PC-9 (cell line): ENCODE data around the gene TSSK6. TPM values are rescaled to one million over a fixed set of nuclear protein-coding genes. Genes with fewer than 3 reads are reported as not detected.

Source experiments
- BruUV-seq: library from RNA; stranded (reverse); fragments of 400-500 nt; replicated peaks from 2 replicates; lab custom pipeline; 2021; lab: Mats Ljungman, UMichigan
- CTCF ChIA-PET: fragments of 300-600 bp; sonication (Branson Sonifier 250); formaldehyde crosslinking; loops from one replicate; lab custom pipeline; 2022; ENCODE audit warnings: antibody characterized with exemption; lab: Charles Lee
- POLR2A ChIA-PET: fragments of 300-600 bp; sonication (Branson Sonifier 250); formaldehyde crosslinking; loops from one replicate; lab custom pipeline; 2022; ENCODE audit warnings: antibody characterized with exemption; ENCODE audit not compliant: unreplicated experiment; lab: Charles Lee
- DNase-seq, 2 experiments: peaks; one replicate each; pipeline versions ENCODE4 v3.0.0 to v3.0.0-alpha.2; 2015 to 2022; ENCODE audit warnings: mixed read lengths in 1 of 2
- H2AFZ ChIP-seq: fragments of 200-600 bp; sonication (generic); 2 replicates; pipeline ENCODE4 v1.8.1; 2017; ENCODE audit warnings: antibody characterized with exemption
- H3F3A ChIP-seq: fragments of 200-600 bp; sonication (generic); 2 replicates; pipeline ENCODE4 v1.8.1; 2017; ENCODE audit warnings: antibody characterized with exemption, mild to moderate bottlenecking, low read depth; ENCODE audit not compliant: insufficient read depth
- H3K27ac ChIP-seq: fragments of 200-600 bp; sonication (generic); 2 replicates; pipeline ENCODE4 v1.6.1; 2016; ENCODE audit warnings: mixed run types
- H3K27me3 ChIP-seq: fragments of 200-600 bp; sonication (generic); 2 replicates; pipeline ENCODE4 v1.6.1; 2016; ENCODE audit warnings: low read depth, mixed run types; ENCODE audit not compliant: insufficient read depth
- H3K36me3 ChIP-seq: fragments of 200-600 bp; sonication (generic); 2 replicates; pipeline ENCODE4 v1.6.1; 2016; ENCODE audit warnings: low read depth, mixed run types
- H3K4me1 ChIP-seq: fragments of 200-600 bp; sonication (generic); replicated peaks from 2 replicates; pipeline ENCODE4 v1.6.1; 2016; ENCODE audit warnings: mixed run types; ENCODE audit not compliant: insufficient read depth
- H3K4me2 ChIP-seq: fragments of 200-600 bp; sonication (generic); 2 replicates; pipeline ENCODE4 v1.6.1; 2017; ENCODE audit warnings: mixed run types
- H3K4me3 ChIP-seq: fragments of 200-600 bp; sonication (generic); 2 replicates; pipeline ENCODE4 v1.6.1; 2016; ENCODE audit warnings: mixed run types
- H3K79me2 ChIP-seq: fragments of 200-600 bp; sonication (generic); 2 replicates; pipeline ENCODE4 v1.6.1; 2017; ENCODE audit warnings: low read depth, mixed run types
- H3K9me2 ChIP-seq: fragments of 200-600 bp; sonication (generic); 2 replicates; pipeline ENCODE4 v1.8.1; 2017; ENCODE audit warnings: mild to moderate bottlenecking; ENCODE audit not compliant: insufficient read depth
- H3K9me3 ChIP-seq: fragments of 200-600 bp; sonication (generic); 2 replicates; pipeline ENCODE4 v1.8.1; 2016; ENCODE audit warnings: low read depth; ENCODE audit not compliant: insufficient read depth
- H4K20me1 ChIP-seq: fragments of 200-600 bp; sonication (generic); 2 replicates; pipeline ENCODE4 v1.8.1; 2017; ENCODE audit not compliant: insufficient read depth
- CTCF ChIP-seq: fragments of 200-600 bp; sonication (generic); conservative IDR thresholded peaks from 2 replicates; pipeline ENCODE4 v1.6.1; 2017; ENCODE audit warnings: mixed run types, antibody characterized with exemption, mild to moderate bottlenecking, moderate library complexity
- EZH2 ChIP-seq: fragments of 200-600 bp; sonication (generic); IDR thresholded peaks from 2 replicates; pipeline ENCODE4 v1.8.0; 2017; ENCODE audit warnings: antibody characterized with exemption, low read depth
- intact Hi-C: fragments of 100-400 bp; cut with micrococcal nuclease; formaldehyde crosslinking; loops from one replicate; pipeline ENCODE4 v1.10.0; 2022; ENCODE audit not compliant: unreplicated experiment
- total RNA-seq: library from RNA; stranded (reverse); gene quantifications from 2 replicates; pipeline ENCODE4 v1.2.3, GENCODE V29; 2021

Gene TSSK6
- total RNA-seq, 1 experiment from 2014 or later, result 2.0 TPM

GRCh38 chr19:19477705-19478383 is 37.5 kb downstream of the TSSK6 start:
- H3K27ac ChIP-seq, result no peak overlapping the region
- H3K4me2 ChIP-seq, result no peak overlapping the region
- no peaks in the 10 kb centered on the region for H3K9me2 ChIP-seq
- POLR2A ChIA-PET, result no interaction called here
- H3K79me2 ChIP-seq, result peaks cover 59% of the 10 kb centered on the region
- intact Hi-C loops, result no loop called here
- no peak for TF ChIP-seq EZH2
- no peak for TF ChIP-seq CTCF
- 0 out of 2 replicates have a peak, but pooled peaks cover 4% of the 10 kb centered on the region for H3K36me3 ChIP-seq
- no peak overlapping the region for H3K4me3 ChIP-seq
- no peaks in the 10 kb centered on the region for H3K9me3 ChIP-seq
- H4K20me1 ChIP-seq, result peaks cover 69% of the 10 kb centered on the region
- no peak overlapping the region for H2AFZ ChIP-seq
- peak in 1 of 2 experiments; percentile 31 for DNase-seq
- CTCF ChIA-PET, result no interaction called here
- peaks cover 11% of the 10 kb centered on the region for H3K4me1 ChIP-seq
- peaks cover 20% of the 10 kb centered on the region for H3F3A ChIP-seq
- H3K27me3 ChIP-seq, result no peaks in the 10 kb centered on the region
- BruUV-seq, result no TSS peak

- ChIA-PET POLR2A (interaction anchor here (0.6 kb wide), 1 partner anchor 12 kb away, joined by 3 read pairs; no protein-coding TSS in a partner anchor), CTCF (interaction anchor here (0.6 kb wide), 1 partner anchor 314 kb away, joined by 3 read pairs; no protein-coding TSS in a partner anchor)
- intact Hi-C loops, result no loop called here
- H3K9me3 ChIP-seq, result no peaks in the 10 kb centered on the region
- H3K27ac ChIP-seq, result no peak overlapping the region
- peaks cover 63% of the 10 kb centered on the region for H4K20me1 ChIP-seq
- no peak overlapping the region for H3K4me3 ChIP-seq
- H3F3A ChIP-seq, result peaks cover 21% of the 10 kb centered on the region; the same call in 1 of the 2 replicates
- no peaks in the 10 kb centered on the region for H3K27me3 ChIP-seq
- BruUV-seq, result no TSS peak
- H2AFZ ChIP-seq, result no peak overlapping the region
- H3K79me2 ChIP-seq, result peaks cover 62% of the 10 kb centered on the region
- H3K4me2 ChIP-seq, result no peak overlapping the region
- DNase-seq, result no peak
- TF ChIP-seq EZH2, result no peak
- TF ChIP-seq CTCF, result peak; percentile 53
- no peaks in the 10 kb centered on the region for H3K9me2 ChIP-seq
- H3K36me3 ChIP-seq, result 0 out of 2 replicates have a peak, but pooled peaks cover 4% of the 10 kb centered on the region
- H3K4me1 ChIP-seq, result peaks cover 11% of the 10 kb centered on the region
These were observed 39.2 kb downstream of the TSSK6 start for GRCh38 chr19:19475849-19476828.
